PC-9 (cell line): ENCODE results near the gene MXD1. TPM values are rescaled to one million over a fixed set of nuclear protein-coding genes. Genes with fewer than 3 reads are reported as not detected.
"Not testable (repeated sequence)": the region's sequence is repeated elsewhere in the genome, so short reads cannot be mapped to it uniquely, and the experiment has no call there.

Experiments used
- BruUV-seq: library from RNA; stranded (reverse); fragments of 400-500 nt; replicated peaks from 2 replicates; lab custom pipeline; 2021; lab: Mats Ljungman, UMichigan
- CTCF ChIA-PET: fragments of 300-600 bp; sonication (Branson Sonifier 250); formaldehyde crosslinking; loops from one replicate; lab custom pipeline; 2022; ENCODE audit warnings: antibody characterized with exemption; lab: Charles Lee
- POLR2A ChIA-PET: fragments of 300-600 bp; sonication (Branson Sonifier 250); formaldehyde crosslinking; loops from one replicate; lab custom pipeline; 2022; ENCODE audit warnings: antibody characterized with exemption; ENCODE audit not compliant: unreplicated experiment; lab: Charles Lee
- DNase-seq, 2 experiments: peaks; one replicate each; pipeline versions ENCODE4 v3.0.0 to v3.0.0-alpha.2; 2015 to 2022; ENCODE audit warnings: mixed read lengths in 1 of 2
- H2AFZ ChIP-seq: fragments of 200-600 bp; sonication (generic); 2 replicates; pipeline ENCODE4 v1.8.1; 2017; ENCODE audit warnings: antibody characterized with exemption
- H3F3A ChIP-seq: fragments of 200-600 bp; sonication (generic); 2 replicates; pipeline ENCODE4 v1.8.1; 2017; ENCODE audit warnings: antibody characterized with exemption, mild to moderate bottlenecking, low read depth; ENCODE audit not compliant: insufficient read depth
- H3K27ac ChIP-seq: fragments of 200-600 bp; sonication (generic); 2 replicates; pipeline ENCODE4 v1.6.1; 2016; ENCODE audit warnings: mixed run types
- H3K27me3 ChIP-seq: fragments of 200-600 bp; sonication (generic); 2 replicates; pipeline ENCODE4 v1.6.1; 2016; ENCODE audit warnings: low read depth, mixed run types; ENCODE audit not compliant: insufficient read depth
- H3K36me3 ChIP-seq: fragments of 200-600 bp; sonication (generic); 2 replicates; pipeline ENCODE4 v1.6.1; 2016; ENCODE audit warnings: low read depth, mixed run types
- H3K4me1 ChIP-seq: fragments of 200-600 bp; sonication (generic); replicated peaks from 2 replicates; pipeline ENCODE4 v1.6.1; 2016; ENCODE audit warnings: mixed run types; ENCODE audit not compliant: insufficient read depth
- H3K4me2 ChIP-seq: fragments of 200-600 bp; sonication (generic); 2 replicates; pipeline ENCODE4 v1.6.1; 2017; ENCODE audit warnings: mixed run types
- H3K4me3 ChIP-seq: fragments of 200-600 bp; sonication (generic); 2 replicates; pipeline ENCODE4 v1.6.1; 2016; ENCODE audit warnings: mixed run types
- H3K79me2 ChIP-seq: fragments of 200-600 bp; sonication (generic); 2 replicates; pipeline ENCODE4 v1.6.1; 2017; ENCODE audit warnings: low read depth, mixed run types
- H3K9me2 ChIP-seq: fragments of 200-600 bp; sonication (generic); 2 replicates; pipeline ENCODE4 v1.8.1; 2017; ENCODE audit warnings: mild to moderate bottlenecking; ENCODE audit not compliant: insufficient read depth
- H3K9me3 ChIP-seq: fragments of 200-600 bp; sonication (generic); 2 replicates; pipeline ENCODE4 v1.8.1; 2016; ENCODE audit warnings: low read depth; ENCODE audit not compliant: insufficient read depth
- H4K20me1 ChIP-seq: fragments of 200-600 bp; sonication (generic); 2 replicates; pipeline ENCODE4 v1.8.1; 2017; ENCODE audit not compliant: insufficient read depth
- EZH2 ChIP-seq: fragments of 200-600 bp; sonication (generic); IDR thresholded peaks from 2 replicates; pipeline ENCODE4 v1.8.0; 2017; ENCODE audit warnings: antibody characterized with exemption, low read depth
- intact Hi-C: fragments of 100-400 bp; cut with micrococcal nuclease; formaldehyde crosslinking; loops from one replicate; pipeline ENCODE4 v1.10.0; 2022; ENCODE audit not compliant: unreplicated experiment
- total RNA-seq: library from RNA; stranded (reverse); gene quantifications from 2 replicates; pipeline ENCODE4 v1.2.3, GENCODE V29; 2021
- TF ChIP-seq, protein P1 (sequence below): fragments of 200-600 bp; sonication (generic); conservative IDR thresholded peaks from 2 replicates; pipeline ENCODE4 v1.6.1; 2017; ENCODE audit warnings: mixed run types, antibody characterized with exemption, mild to moderate bottlenecking, moderate library complexity

MXD1 gene
- total RNA-seq, 1 experiment from 2014 or later, result 8.8 TPM

DNA sequence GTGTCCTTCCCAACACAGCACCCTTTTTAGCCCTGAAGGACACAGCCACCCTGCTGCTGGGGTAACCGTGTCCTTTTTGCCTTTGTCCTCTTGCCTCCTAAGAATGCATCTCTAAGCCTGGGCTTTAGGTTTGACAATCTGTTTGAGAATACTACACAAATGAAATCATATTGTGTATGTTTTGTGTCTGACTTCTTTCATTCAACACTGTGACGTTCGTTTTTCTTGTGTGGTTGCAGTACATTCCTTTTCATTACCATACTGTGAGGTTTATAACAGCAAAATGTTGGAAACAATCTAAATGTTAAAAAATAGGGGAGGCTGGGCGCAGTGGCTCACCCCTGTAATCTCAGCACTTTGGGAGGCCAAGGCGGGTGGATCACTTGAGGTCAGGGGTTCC lies 35.3 kb downstream of the MXD1 start:
- no peak overlapping the region for H3K4me2 ChIP-seq
- no peak overlapping the region for H3K27ac ChIP-seq
- peaks cover 45% of the 10 kb centered on the region for H3F3A ChIP-seq
- ChIA-PET POLR2A (interaction anchor here (0.7 kb wide), 1 partner anchor 36 kb away, joined by 3 read pairs; no protein-coding TSS in a partner anchor), CTCF (no interaction called here)
- H3K4me3 ChIP-seq, result no peak overlapping the region
- no peaks in the 10 kb centered on the region for H3K9me2 ChIP-seq
- H2AFZ ChIP-seq, result no peak overlapping the region
- no peaks in the 10 kb centered on the region for H3K36me3 ChIP-seq
- H3K27me3 ChIP-seq, result no peaks in the 10 kb centered on the region
- no peaks in the 10 kb centered on the region for H4K20me1 ChIP-seq
- intact Hi-C loops, result no loop called here
- no peaks in the 10 kb centered on the region for H3K79me2 ChIP-seq
- no peak for TF ChIP-seq EZH2
- TF ChIP-seq, protein P1, sequence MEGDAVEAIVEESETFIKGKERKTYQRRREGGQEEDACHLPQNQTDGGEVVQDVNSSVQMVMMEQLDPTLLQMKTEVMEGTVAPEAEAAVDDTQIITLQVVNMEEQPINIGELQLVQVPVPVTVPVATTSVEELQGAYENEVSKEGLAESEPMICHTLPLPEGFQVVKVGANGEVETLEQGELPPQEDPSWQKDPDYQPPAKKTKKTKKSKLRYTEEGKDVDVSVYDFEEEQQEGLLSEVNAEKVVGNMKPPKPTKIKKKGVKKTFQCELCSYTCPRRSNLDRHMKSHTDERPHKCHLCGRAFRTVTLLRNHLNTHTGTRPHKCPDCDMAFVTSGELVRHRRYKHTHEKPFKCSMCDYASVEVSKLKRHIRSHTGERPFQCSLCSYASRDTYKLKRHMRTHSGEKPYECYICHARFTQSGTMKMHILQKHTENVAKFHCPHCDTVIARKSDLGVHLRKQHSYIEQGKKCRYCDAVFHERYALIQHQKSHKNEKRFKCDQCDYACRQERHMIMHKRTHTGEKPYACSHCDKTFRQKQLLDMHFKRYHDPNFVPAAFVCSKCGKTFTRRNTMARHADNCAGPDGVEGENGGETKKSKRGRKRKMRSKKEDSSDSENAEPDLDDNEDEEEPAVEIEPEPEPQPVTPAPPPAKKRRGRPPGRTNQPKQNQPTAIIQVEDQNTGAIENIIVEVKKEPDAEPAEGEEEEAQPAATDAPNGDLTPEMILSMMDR, result no peak
- H3K4me1 ChIP-seq, result peaks cover 44% of the 10 kb centered on the region
- no TSS peak for BruUV-seq
- no peak for DNase-seq
- no peaks in the 10 kb centered on the region for H3K9me3 ChIP-seq

GRCh38 chr2:69950671-69951070 lies 35.8 kb downstream of the MXD1 start:
- H3K36me3 ChIP-seq, H3K27me3 ChIP-seq, H3K9me2 ChIP-seq, H2AFZ ChIP-seq, H3K4me2 ChIP-seq, H3K9me3 ChIP-seq, DNase-seq, H3K27ac ChIP-seq, H3K4me3 ChIP-seq, H3K79me2 ChIP-seq, intact Hi-C loops, H4K20me1 ChIP-seq, BruUV-seq: not testable (repeated sequence)
- POLR2A ChIA-PET, result interaction anchor here (0.7 kb wide), 1 partner anchor 36 kb away, joined by 3 read pairs; no protein-coding TSS in a partner anchor
- CTCF ChIA-PET, result interaction anchor here (0.7 kb wide), 1 partner anchor 103 kb away, joined by 3 read pairs; no protein-coding TSS in a partner anchor
- Histone ChIP-seq H3K4me1 (peaks cover 40% of the 10 kb centered on the region), H3F3A (peaks cover 42% of the 10 kb centered on the region)

GRCh38 chr2:69952336-69953115 lies 37.6 kb downstream of the MXD1 start:
- intact Hi-C loops, result no loop called here
- peaks cover 21% of the 10 kb centered on the region for H3K4me1 ChIP-seq
- H3K36me3 ChIP-seq, result no peaks in the 10 kb centered on the region
- TF ChIP-seq, protein P1, result no peak
- no peaks in the 10 kb centered on the region for H3K9me3 ChIP-seq
- H3K27me3 ChIP-seq, result no peaks in the 10 kb centered on the region
- H3K27ac ChIP-seq, result no peak overlapping the region
- DNase-seq, result no peak
- no peaks in the 10 kb centered on the region for H3K79me2 ChIP-seq
- POLR2A ChIA-PET, result no interaction called here
- no peak overlapping the region for H3K4me2 ChIP-seq
- BruUV-seq, result no TSS peak
- CTCF ChIA-PET, result no interaction called here
- H3F3A ChIP-seq, result peaks cover 25% of the 10 kb centered on the region
- H2AFZ ChIP-seq, result no peak overlapping the region
- no peaks in the 10 kb centered on the region for H3K9me2 ChIP-seq
- H3K4me3 ChIP-seq, result no peak overlapping the region
- no peaks in the 10 kb centered on the region for H4K20me1 ChIP-seq
